ENCODE data around the gene ANKRD52.
A peak's percentile ranks its signal among the peaks of the same experiment; 100 is the strongest.
"Not testable (repeated sequence)": the region's sequence is repeated elsewhere in the genome, so short reads cannot be mapped to it uniquely, and the experiment has no call there.

The ANKRD52 gene

DNA sequence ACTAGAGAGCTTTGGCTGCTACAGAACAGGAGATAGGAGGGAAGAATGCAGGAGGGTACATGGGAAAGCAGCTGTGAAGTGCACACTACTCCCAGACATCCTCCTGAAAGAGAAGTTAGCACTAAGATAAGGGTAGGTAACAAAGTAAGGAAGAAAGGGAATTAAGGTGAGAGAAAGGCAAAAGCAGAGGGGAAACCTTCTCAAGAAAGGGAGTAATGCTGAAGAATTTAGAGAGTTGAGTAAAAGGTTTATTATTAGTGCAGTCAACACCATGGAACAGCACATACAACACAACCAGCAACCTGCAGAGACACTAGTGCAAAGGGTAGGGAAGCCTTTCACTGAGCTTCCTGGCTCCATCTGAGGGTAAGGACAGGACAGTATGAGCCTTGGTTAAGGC, 53.9 kb downstream of the ANKRD52 start:
- DNase-seq = no peak

DNA sequence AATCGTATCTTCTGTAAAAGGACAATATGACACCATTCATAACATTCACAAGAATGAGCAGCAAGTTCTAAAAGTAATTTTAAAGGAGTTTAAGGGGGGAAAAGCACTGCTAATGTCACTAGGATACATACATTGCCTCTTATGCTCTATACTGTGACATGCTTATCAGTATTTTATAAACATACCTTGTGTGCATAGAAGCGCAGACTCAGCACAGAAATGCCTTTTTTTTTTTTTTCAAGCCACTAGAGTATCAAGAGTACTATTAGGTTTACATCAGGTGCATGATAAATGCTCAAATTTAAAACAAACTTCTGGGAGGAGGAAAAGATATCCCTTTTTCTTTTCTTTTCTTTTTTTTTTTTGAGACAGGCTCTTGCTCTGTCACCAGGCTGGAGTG, 55.3 kb downstream of the ANKRD52 start:
- no peak for DNase-seq

- no peak for DNase-seq
These were observed 55.8 kb downstream of the ANKRD52 start for GRCh38 chr12:56202366-56202765.

GRCh38 chr12:56198836-56199235, 59.3 kb downstream of the ANKRD52 start:
- no peak for DNase-seq

- no peak for DNase-seq
These were observed 60.1 kb downstream of the ANKRD52 start for GRCh38 chr12:56197921-56198635.

GRCh38 chr12:56196818-56197550, 61.2 kb downstream of the ANKRD52 start:
- not testable (repeated sequence) for DNase-seq

- DNase-seq = peak; percentile 60
These were observed 65.1 kb downstream of the ANKRD52 start for GRCh38 chr12:56193025-56193578.

DNA sequence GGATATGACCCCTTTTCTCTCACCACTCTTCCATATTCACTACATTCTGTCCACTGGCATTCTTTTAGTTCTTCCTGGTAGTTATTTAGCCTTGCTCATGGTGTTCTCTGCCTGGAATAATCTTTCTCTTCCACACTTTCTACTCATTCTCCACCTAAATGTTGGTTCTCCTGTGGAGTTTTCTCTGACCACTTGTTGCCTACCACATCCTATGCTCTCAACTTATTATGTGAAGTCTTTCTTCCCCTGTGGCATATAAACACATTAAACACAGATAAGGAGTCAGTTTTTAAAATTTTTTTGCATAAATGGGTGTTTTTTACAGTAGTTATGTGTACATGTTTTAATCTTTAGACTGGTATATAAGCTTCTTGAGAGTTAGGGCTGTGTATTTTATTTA, 65.6 kb downstream of the ANKRD52 start:
- DNase-seq = no peak

- DNase-seq = no peak
These were observed 67.5 kb downstream of the ANKRD52 start for GRCh38 chr12:56190695-56191155.

DNA sequence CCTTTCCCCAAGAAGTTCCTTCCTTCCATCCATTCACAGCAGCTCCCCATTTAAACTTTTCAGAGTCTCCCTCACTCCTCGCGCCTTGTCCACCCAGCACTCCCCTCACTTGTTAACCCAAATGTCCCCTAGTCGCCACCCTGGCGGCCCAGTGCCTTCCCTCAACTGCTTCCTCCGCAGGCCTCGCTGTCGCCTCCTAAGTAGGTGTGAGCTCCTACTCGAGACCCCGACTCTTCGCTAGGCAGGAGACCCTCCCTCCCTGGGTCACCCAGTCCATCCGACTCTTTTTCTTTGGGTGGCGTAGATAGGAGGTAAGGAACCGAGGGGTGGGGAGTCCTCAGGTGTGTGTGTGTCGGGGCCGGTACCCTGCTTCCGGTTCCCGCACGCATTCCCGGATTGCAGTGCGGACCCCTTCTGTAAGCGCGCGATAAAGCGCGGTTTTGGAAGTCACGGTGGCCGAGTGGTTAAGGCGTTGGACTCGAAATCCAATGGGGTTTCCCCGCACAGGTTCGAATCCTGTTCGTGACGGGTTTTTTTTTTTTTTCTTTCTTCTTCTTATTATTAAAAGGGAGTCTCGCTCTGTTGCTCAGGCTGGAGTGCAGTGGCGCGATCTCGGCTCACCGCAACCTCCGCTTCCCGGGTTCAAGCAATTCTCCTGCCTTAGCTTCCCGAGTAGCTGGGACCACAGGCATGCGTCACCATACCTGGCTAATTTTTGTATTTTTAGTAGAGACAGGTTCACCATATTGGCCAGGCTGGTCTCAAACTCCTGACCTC, 68.1 kb downstream of the ANKRD52 start:
- peak; percentile 62 for DNase-seq

DNA sequence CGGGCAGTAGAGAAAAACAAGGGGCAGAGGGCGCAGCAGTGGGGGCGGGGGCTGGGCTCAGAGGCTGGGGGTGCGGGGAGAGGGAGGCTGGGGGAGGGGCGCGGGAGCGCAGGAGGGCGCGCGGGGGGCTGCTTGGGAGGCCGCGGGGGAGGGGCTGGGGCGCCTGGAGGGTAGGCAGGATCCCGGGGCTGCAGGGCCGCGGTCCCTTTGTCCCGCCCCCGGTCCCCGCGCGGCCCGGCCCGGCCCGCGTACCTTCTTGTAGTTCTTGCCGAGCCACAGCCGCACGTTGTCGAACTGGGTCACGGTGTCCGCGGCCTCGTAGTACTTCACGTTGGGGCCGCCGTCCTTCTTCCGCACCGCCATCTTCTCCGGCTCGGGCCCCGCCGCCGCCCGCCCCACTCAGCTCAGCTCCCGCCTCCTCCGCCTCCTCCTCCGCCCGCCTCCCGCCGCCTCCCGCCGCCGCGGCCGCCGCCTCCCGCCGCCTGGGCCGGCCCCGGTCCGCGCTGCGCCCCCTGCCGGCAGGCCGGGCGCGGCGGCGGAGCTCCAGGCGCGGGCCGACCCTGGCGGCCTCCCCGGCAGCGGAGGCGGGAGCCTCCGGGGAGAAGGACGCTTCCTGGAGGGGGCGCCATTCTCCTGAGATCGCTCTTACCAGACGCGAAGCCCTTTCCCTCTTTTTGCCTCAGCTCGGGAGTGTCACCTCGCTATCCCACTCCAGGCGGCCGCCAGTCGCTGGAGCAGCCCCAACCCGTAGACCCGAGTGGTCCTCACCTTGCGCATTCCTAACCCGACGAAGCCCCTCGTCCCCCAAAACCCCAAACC, 68.9 kb downstream of the ANKRD52 start, which contains the start of gene SMARCC2:
SMARCC2 (minus strand) TSS at position 385 of the 819 bp plus-strand sequence; CDS start at position 363, 22 bp downstream.
- DNase-seq = peak; percentile 77

DNA sequence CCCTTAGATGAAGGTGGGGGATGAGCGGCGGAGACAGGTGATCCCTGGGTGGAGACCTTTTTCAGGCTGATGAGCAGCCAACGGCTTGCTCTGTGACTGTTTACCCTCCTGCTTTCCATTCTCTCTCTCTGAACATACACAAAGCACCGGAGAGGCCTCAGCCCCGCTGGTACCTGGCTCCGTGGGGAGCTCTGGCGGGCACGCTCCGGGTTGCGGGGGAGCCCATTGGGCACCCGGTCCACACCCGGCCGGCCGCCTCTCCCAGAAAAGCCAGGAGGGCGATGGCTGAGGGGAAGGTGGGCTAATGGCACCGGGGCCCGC, 69.4 kb downstream of the ANKRD52 start:
- DNase-seq = peak; percentile 11

DNA sequence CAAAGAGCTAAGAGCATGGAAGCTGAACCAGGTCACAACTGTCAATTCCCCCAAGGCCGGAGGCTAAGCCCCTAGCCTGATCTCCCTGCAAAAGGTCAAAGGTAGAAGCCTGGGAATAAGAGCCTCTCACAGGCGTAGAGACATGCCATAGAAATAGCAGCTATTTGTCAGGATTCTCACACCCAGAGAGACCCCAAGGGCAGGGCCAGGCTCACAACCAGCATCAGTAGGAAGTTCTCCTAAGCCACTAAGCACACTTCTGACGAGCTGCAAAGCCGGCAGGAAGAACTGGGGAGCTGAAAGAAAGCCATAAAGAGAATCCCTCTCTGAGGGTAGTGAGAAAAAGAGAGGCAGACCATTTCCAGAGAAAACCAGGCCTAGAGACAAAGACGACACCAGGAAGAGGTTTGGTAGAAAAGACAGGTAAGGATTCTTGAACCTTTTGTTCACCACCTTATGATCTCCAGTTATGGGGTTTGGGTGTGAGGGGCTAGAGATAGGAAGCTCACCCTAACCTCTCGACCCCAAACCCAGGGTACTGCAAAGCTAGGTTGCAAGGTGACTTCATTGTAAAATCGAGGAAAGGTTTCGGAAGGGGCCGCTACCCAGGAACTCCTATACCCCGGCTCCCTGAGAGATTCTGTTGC, 69.9 kb downstream of the ANKRD52 start:
- DNase-seq = no peak

Data from effector CD8-positive, alpha-beta T cell (primary cell).